DND-41 (cell line): Measurements from ENCODE around the gene CPXM2.

Experiments
- ATAC-seq: fragments of 200-7000 bp; cut with Tn5 transposase; 3 replicates; pipeline ENCODE4 v1.9.1; 2021; ENCODE audit warnings: low read depth; ENCODE audit not compliant: insufficient read depth
- DNase-seq: peaks from one replicate; pipeline ENCODE4 v3.0.0-alpha.2; 2020
- H2AFZ ChIP-seq: 2 replicates; pipeline ENCODE4 v1.6.0; 2012; ENCODE audit warnings: low read depth, low read length
- H3K27ac ChIP-seq: 2 replicates; pipeline ENCODE4 v1.5.1; 2012; ENCODE audit warnings: low read length, inconsistent platforms
- H3K27me3 ChIP-seq: fragments of 200-600 bp; sonication (generic); 2 replicates; pipeline ENCODE4 v1.6.0; 2012; ENCODE audit warnings: low read length, mild to moderate bottlenecking, inconsistent platforms; ENCODE audit not compliant: insufficient read depth, poor library complexity
- H3K36me3 ChIP-seq: 2 replicates; pipeline ENCODE4 v1.5.1; 2012; ENCODE audit warnings: low read length, inconsistent platforms; ENCODE audit not compliant: insufficient read depth
- H3K4me1 ChIP-seq: 2 replicates; pipeline ENCODE4 v1.5.1; 2012; ENCODE audit warnings: mild to moderate bottlenecking, low read length; ENCODE audit not compliant: insufficient read depth
- H3K4me2 ChIP-seq: 2 replicates; pipeline ENCODE4 v1.6.0; 2012; ENCODE audit warnings: mild to moderate bottlenecking, moderate library complexity, low read length, inconsistent platforms; ENCODE audit not compliant: insufficient read depth
- H3K4me3 ChIP-seq, 2 experiments: fragments of 200-600 bp in 1 of 2; shearing (Covaris generic) in 1 of 2; 2 replicates each; pipeline ENCODE4 v1.5.1; 2012 to 2016; ENCODE audit warnings: inconsistent platforms in 2 of 2, low read length in 2 of 2, mild to moderate bottlenecking in 2 of 2, low read depth in 1 of 2, moderate library complexity in 1 of 2
- H3K79me2 ChIP-seq: 2 replicates; pipeline ENCODE4 v1.6.0; 2012; ENCODE audit warnings: low read length, inconsistent platforms; ENCODE audit not compliant: insufficient read depth
- H3K9ac ChIP-seq: 2 replicates; pipeline ENCODE4 v1.6.0; 2012; ENCODE audit warnings: low read depth, mild to moderate bottlenecking, inconsistent platforms, low read length, moderate library complexity
- H3K9me3 ChIP-seq: 2 replicates; pipeline ENCODE4 v1.5.1; 2012; ENCODE audit warnings: low read length, moderate library complexity, mild to moderate bottlenecking, inconsistent platforms; ENCODE audit not compliant: insufficient read depth, severe bottlenecking
- H4K20me1 ChIP-seq: 2 replicates; pipeline ENCODE4 v1.6.0; 2012; ENCODE audit warnings: low read length; ENCODE audit not compliant: insufficient read depth
- CTCF ChIP-seq: IDR thresholded peaks from 2 replicates; pipeline ENCODE4 v1.5.1; 2012; ENCODE audit warnings: borderline replicate concordance, low read length, moderate library complexity, mild to moderate bottlenecking; ENCODE audit not compliant: poor library complexity, severe bottlenecking; ENCODE audit errors: extremely low read depth
- EZH2 ChIP-seq: IDR thresholded peaks from 3 replicates; pipeline ENCODE4 v1.6.1; 2012; ENCODE audit warnings: borderline replicate concordance, low read depth, mild to moderate bottlenecking, moderate library complexity, low read length, inconsistent platforms; ENCODE audit not compliant: severe bottlenecking

CPXM2 gene

GRCh38 chr10:123884351-123884906 is 7.2 kb downstream of the CPXM2 start:
- Histone ChIP-seq H3K27me3 (peaks cover 7% of the 10 kb centered on the region), H2AFZ (no peak overlapping the region), H3K27ac (no peak overlapping the region)

GRCh38 chr10:123883673-123884320 is 7.8 kb downstream of the CPXM2 start:
- H3K4me2 ChIP-seq, result no peak overlapping the region
- no peaks in the 10 kb centered on the region for H3K36me3 ChIP-seq
- ATAC-seq, result no peak
- no peak overlapping the region for H3K27ac ChIP-seq
- no peak overlapping the region for H3K4me3 ChIP-seq
- no peak for DNase-seq
- H3K9ac ChIP-seq, result no peak overlapping the region
- no peaks in the 10 kb centered on the region for H3K79me2 ChIP-seq
- H3K4me1 ChIP-seq, result no peaks in the 10 kb centered on the region
- peaks cover 7% of the 10 kb centered on the region for H3K27me3 ChIP-seq
- no peaks in the 10 kb centered on the region for H4K20me1 ChIP-seq
- no peaks in the 10 kb centered on the region for H3K9me3 ChIP-seq
- no peak for TF ChIP-seq EZH2
- TF ChIP-seq CTCF, result no peak
- no peak overlapping the region for H2AFZ ChIP-seq

More at GRCh38 chr10:123884351-123884906, 7.2 kb downstream of the CPXM2 start:
- no peaks in the 10 kb centered on the region for H3K79me2 ChIP-seq
- TF ChIP-seq EZH2 (no peak), CTCF (no peak)
- no peaks in the 10 kb centered on the region for H4K20me1 ChIP-seq
- H3K9me3 ChIP-seq, result no peaks in the 10 kb centered on the region
- H3K4me2 ChIP-seq, result no peak overlapping the region
- H3K4me3 ChIP-seq, result no peak overlapping the region
- H3K4me1 ChIP-seq, result no peaks in the 10 kb centered on the region
- H3K9ac ChIP-seq, result no peak overlapping the region
- H3K36me3 ChIP-seq, result no peaks in the 10 kb centered on the region
- ATAC-seq (no peak), DNase-seq (no peak)

GRCh38 chr10:123882681-123883445 is 8.7 kb downstream of the CPXM2 start:
- H3K9ac ChIP-seq, result no peak overlapping the region
- H3K27ac ChIP-seq, result no peak overlapping the region
- no peaks in the 10 kb centered on the region for H4K20me1 ChIP-seq
- no peak for TF ChIP-seq EZH2
- no peaks in the 10 kb centered on the region for H3K36me3 ChIP-seq
- ATAC-seq (no peak), DNase-seq (no peak)
- H3K4me2 ChIP-seq, result no peak overlapping the region
- no peak overlapping the region for H2AFZ ChIP-seq
- H3K9me3 ChIP-seq, result no peaks in the 10 kb centered on the region
- no peaks in the 10 kb centered on the region for H3K4me1 ChIP-seq
- H3K4me3 ChIP-seq, result no peak overlapping the region
- peaks cover 7% of the 10 kb centered on the region for H3K27me3 ChIP-seq
- H3K79me2 ChIP-seq, result no peaks in the 10 kb centered on the region

- Histone ChIP-seq H3K4me2 (no peak overlapping the region), H3K79me2 (no peaks in the 10 kb centered on the region), H3K4me3 (no peak overlapping the region), H4K20me1 (no peaks in the 10 kb centered on the region), H3K27ac (no peak overlapping the region), H2AFZ (no peak overlapping the region), H3K9me3 (no peaks in the 10 kb centered on the region), H3K27me3 (peaks cover 3% of the 10 kb centered on the region), H3K4me1 (no peaks in the 10 kb centered on the region), H3K36me3 (no peaks in the 10 kb centered on the region), H3K9ac (no peak overlapping the region)
- DNase-seq (no peak), ATAC-seq (no peak)
- TF ChIP-seq CTCF (no peak), EZH2 (no peak)
Observed at GRCh38 chr10:123882177-123882576, 9.4 kb downstream of the CPXM2 start.
